Lower leg skin (tissue), 3 donors: ENCODE data around the gene SIRPG.

ENCODE experiments used
- POLR2A ChIP-seq, 2 donors: fragments of 450-650 bp; IDR thresholded peaks; one replicate each; pipeline ENCODE4 v1.6.1; 2016 to 2017; ENCODE audit warnings: antibody characterized with exemption in 2 of 2, mild to moderate bottlenecking in 1 of 2, moderate library complexity in 1 of 2
- TF ChIP-seq, protein P1 (sequence below), 3 donors: fragments of 450-650 bp; IDR thresholded peaks; one replicate each; pipeline ENCODE4 v1.5.1; 2016; ENCODE audit warnings: antibody characterized with exemption in 3 of 3, mild to moderate bottlenecking in 3 of 3, moderate library complexity in 2 of 3

- TF ChIP-seq, protein P1, sequence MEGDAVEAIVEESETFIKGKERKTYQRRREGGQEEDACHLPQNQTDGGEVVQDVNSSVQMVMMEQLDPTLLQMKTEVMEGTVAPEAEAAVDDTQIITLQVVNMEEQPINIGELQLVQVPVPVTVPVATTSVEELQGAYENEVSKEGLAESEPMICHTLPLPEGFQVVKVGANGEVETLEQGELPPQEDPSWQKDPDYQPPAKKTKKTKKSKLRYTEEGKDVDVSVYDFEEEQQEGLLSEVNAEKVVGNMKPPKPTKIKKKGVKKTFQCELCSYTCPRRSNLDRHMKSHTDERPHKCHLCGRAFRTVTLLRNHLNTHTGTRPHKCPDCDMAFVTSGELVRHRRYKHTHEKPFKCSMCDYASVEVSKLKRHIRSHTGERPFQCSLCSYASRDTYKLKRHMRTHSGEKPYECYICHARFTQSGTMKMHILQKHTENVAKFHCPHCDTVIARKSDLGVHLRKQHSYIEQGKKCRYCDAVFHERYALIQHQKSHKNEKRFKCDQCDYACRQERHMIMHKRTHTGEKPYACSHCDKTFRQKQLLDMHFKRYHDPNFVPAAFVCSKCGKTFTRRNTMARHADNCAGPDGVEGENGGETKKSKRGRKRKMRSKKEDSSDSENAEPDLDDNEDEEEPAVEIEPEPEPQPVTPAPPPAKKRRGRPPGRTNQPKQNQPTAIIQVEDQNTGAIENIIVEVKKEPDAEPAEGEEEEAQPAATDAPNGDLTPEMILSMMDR (IDR thresholded peaks at IDR 0.05) = no peak
- TF ChIP-seq POLR2A (IDR thresholded peaks at IDR 0.05) = no peak
Observed at GRCh38 chr20:1631309-1632151, 26.0 kb downstream of the SIRPG start.
